Smooth muscle cell (in vitro differentiated cells): ENCODE data around the gene MAST3. TPM values are rescaled to one million over a fixed set of nuclear protein-coding genes. Genes with fewer than 3 reads are reported as not detected.

Experiments
- DNase-seq: peaks from one replicate; lab custom pipeline; 2025; ENCODE audit not compliant: unreplicated experiment; lab: John Stamatoyannopoulos, UW
- H2AFZ ChIP-seq: fragments of 200-600 bp; sonication (generic); 2 replicates; pipeline ENCODE4 v1.6.0; 2016; ENCODE audit warnings: antibody characterized with exemption, low read depth, mild to moderate bottlenecking
- H3F3A ChIP-seq: fragments of 200-600 bp; sonication (generic); 2 replicates; pipeline ENCODE4 v1.6.0; 2017; ENCODE audit warnings: antibody characterized with exemption, low read depth
- H3K27ac ChIP-seq: fragments of 200-600 bp; sonication (generic); 2 replicates; pipeline ENCODE4 v1.5.1; 2016; ENCODE audit warnings: low read depth, mild to moderate bottlenecking
- H3K27me3 ChIP-seq: fragments of 200-600 bp; sonication (generic); 2 replicates; pipeline ENCODE4 v1.6.1; 2016; ENCODE audit warnings: low read depth, mild to moderate bottlenecking
- H3K36me3 ChIP-seq: fragments of 200-600 bp; sonication (generic); 2 replicates; pipeline ENCODE4 v1.5.1; 2016; ENCODE audit warnings: low read depth
- H3K4me1 ChIP-seq: fragments of 200-600 bp; sonication (generic); 2 replicates; pipeline ENCODE4 v1.5.1; 2016; ENCODE audit warnings: low read depth
- H3K4me2 ChIP-seq: fragments of 200-600 bp; sonication (generic); 2 replicates; pipeline ENCODE4 v1.6.0; 2016; ENCODE audit warnings: mild to moderate bottlenecking
- H3K4me3 ChIP-seq: fragments of 200-600 bp; sonication (generic); 2 replicates; pipeline ENCODE4 v1.5.1; 2016; ENCODE audit warnings: mild to moderate bottlenecking
- H3K79me2 ChIP-seq: fragments of 200-600 bp; sonication (generic); 2 replicates; pipeline ENCODE4 v1.6.0; 2016; ENCODE audit warnings: low read depth, mild to moderate bottlenecking
- H3K9ac ChIP-seq: fragments of 200-600 bp; sonication (generic); 2 replicates; pipeline ENCODE4 v1.6.0; 2016; ENCODE audit warnings: low read depth
- H3K9me3 ChIP-seq: fragments of 200-600 bp; sonication (generic); replicated peaks from 2 replicates; pipeline ENCODE4 v1.5.1; 2016; ENCODE audit warnings: low read depth
- H4K20me1 ChIP-seq: fragments of 200-600 bp; sonication (generic); 2 replicates; pipeline ENCODE4 v1.6.0; 2016; ENCODE audit warnings: low read depth
- CTCF ChIP-seq: fragments of 200-600 bp; sonication (generic); IDR thresholded peaks from 2 replicates; pipeline ENCODE4 v1.5.1; 2017; ENCODE audit warnings: borderline replicate concordance, mild to moderate bottlenecking, antibody characterized with exemption; ENCODE audit not compliant: insufficient read depth, poor library complexity, severe bottlenecking
- WGBS: methylation state at CpG from one replicate; pipeline ENCODE4 v1.1.7; 2016; ENCODE audit warnings: low lambda C conversion rate; 5-methylcytosine and 5-hydroxymethylcytosine counted together
- polyA plus RNA-seq: library from polyadenylated mRNA; unstranded; fragments of >200 nt; fragmentation: Nextera tagmentation; extraction: Ambion mirVana; gene quantifications from 2 replicates; pipeline ENCODE4 v1.2.1, GENCODE V29; 2016
- total RNA-seq: library from RNA; depleted of rRNA; stranded (reverse); fragments of >200 nt; gene quantifications from 2 replicates; pipeline ENCODE4 v1.2.3, GENCODE V29; 2014

MAST3 gene
- total and polyA plus RNA-seq, 2 experiments from 2014 or later, result 4.3 TPM

- Histone ChIP-seq H4K20me1 (peaks cover 13% of the 10 kb centered on the region), H3K4me2 (no peak overlapping the region), H3K9me3 (no peaks in the 10 kb centered on the region), H3K4me1 (peaks cover 1% of the 10 kb centered on the region), H3F3A (peaks cover 3% of the 10 kb centered on the region), H3K9ac (no peak overlapping the region), H3K79me2 (no peaks in the 10 kb centered on the region), H3K27me3 (no peaks in the 10 kb centered on the region), H3K27ac (no peak overlapping the region), H2AFZ (no peak overlapping the region), H3K36me3 (no peaks in the 10 kb centered on the region), H3K4me3 (no peak overlapping the region)
- 93% methylated on average over 7 of the region's 7 CpGs for WGBS
- no peak for TF ChIP-seq CTCF
- no peak for DNase-seq
Observed at GRCh38 chr19:18122424-18122823, 24.8 kb downstream of the MAST3 start.

GRCh38 chr19:18122860-18123795, 25.6 kb downstream of the MAST3 start:
- TF ChIP-seq CTCF, result no peak
- H3K9ac ChIP-seq, result no peak overlapping the region
- H2AFZ ChIP-seq, result no peak overlapping the region
- H3F3A ChIP-seq, result peaks cover 3% of the 10 kb centered on the region
- H3K4me2 ChIP-seq, result no peak overlapping the region
- WGBS, result 94% methylated on average over 21 of the region's 27 CpGs
- no peaks in the 10 kb centered on the region for H3K36me3 ChIP-seq
- peaks cover 13% of the 10 kb centered on the region for H4K20me1 ChIP-seq
- no peak overlapping the region for H3K4me3 ChIP-seq
- H3K79me2 ChIP-seq, result no peaks in the 10 kb centered on the region
- no peaks in the 10 kb centered on the region for H3K4me1 ChIP-seq
- H3K9me3 ChIP-seq, result no peaks in the 10 kb centered on the region
- no peaks in the 10 kb centered on the region for H3K27me3 ChIP-seq
- no peak overlapping the region for H3K27ac ChIP-seq
- no peak for DNase-seq

GRCh38 chr19:18123819-18124218, 26.2 kb downstream of the MAST3 start:
- H3K27me3 ChIP-seq, result no peaks in the 10 kb centered on the region
- H3F3A ChIP-seq, result no peaks in the 10 kb centered on the region
- no peak overlapping the region for H3K4me3 ChIP-seq
- no peak overlapping the region for H3K9ac ChIP-seq
- TF ChIP-seq CTCF, result no peak
- peaks cover 8% of the 10 kb centered on the region for H4K20me1 ChIP-seq
- H3K27ac ChIP-seq, result no peak overlapping the region
- no peaks in the 10 kb centered on the region for H3K79me2 ChIP-seq
- H2AFZ ChIP-seq, result no peak overlapping the region
- no peaks in the 10 kb centered on the region for H3K4me1 ChIP-seq
- H3K4me2 ChIP-seq, result no peak overlapping the region
- no peaks in the 10 kb centered on the region for H3K36me3 ChIP-seq
- WGBS, result 95% methylated on average over 19 of the region's 26 CpGs
- H3K9me3 ChIP-seq, result no peaks in the 10 kb centered on the region
- DNase-seq, result no peak

GRCh38 chr19:18126097-18126496, 28.5 kb downstream of the MAST3 start:
- 100% methylated on average over 2 of the region's 2 CpGs for WGBS

More at GRCh38 chr19:18126097-18126496, 28.5 kb downstream of the MAST3 start:
- H4K20me1 ChIP-seq, result no peaks in the 10 kb centered on the region
- H3K4me2 ChIP-seq, result no peak overlapping the region
- H3K27ac ChIP-seq, result no peak overlapping the region
- no peaks in the 10 kb centered on the region for H3K4me1 ChIP-seq
- no peak for DNase-seq
- no peak overlapping the region for H3K4me3 ChIP-seq
- H3K27me3 ChIP-seq, result no peaks in the 10 kb centered on the region
- no peak for TF ChIP-seq CTCF
- H2AFZ ChIP-seq, result no peak overlapping the region
- no peaks in the 10 kb centered on the region for H3K9me3 ChIP-seq
- H3F3A ChIP-seq, result no peaks in the 10 kb centered on the region
- no peaks in the 10 kb centered on the region for H3K79me2 ChIP-seq
- H3K9ac ChIP-seq, result no peak overlapping the region
- no peaks in the 10 kb centered on the region for H3K36me3 ChIP-seq
